GM10266 (cell line): ENCODE data around the gene FHOD3.

Experiments used
- DNase-seq: peaks from one replicate; pipeline ENCODE4 v3.0.0; 2012; ENCODE audit errors: extremely low spot score
- TF ChIP-seq, protein P1 (sequence below): IDR thresholded peaks from 2 replicates; pipeline ENCODE4 v1.5.1; 2012; ENCODE audit warnings: mild to moderate bottlenecking, low read depth; ENCODE audit not compliant: control insufficient read depth, insufficient read depth; ENCODE audit errors: missing control alignments

Gene FHOD3

DNA sequence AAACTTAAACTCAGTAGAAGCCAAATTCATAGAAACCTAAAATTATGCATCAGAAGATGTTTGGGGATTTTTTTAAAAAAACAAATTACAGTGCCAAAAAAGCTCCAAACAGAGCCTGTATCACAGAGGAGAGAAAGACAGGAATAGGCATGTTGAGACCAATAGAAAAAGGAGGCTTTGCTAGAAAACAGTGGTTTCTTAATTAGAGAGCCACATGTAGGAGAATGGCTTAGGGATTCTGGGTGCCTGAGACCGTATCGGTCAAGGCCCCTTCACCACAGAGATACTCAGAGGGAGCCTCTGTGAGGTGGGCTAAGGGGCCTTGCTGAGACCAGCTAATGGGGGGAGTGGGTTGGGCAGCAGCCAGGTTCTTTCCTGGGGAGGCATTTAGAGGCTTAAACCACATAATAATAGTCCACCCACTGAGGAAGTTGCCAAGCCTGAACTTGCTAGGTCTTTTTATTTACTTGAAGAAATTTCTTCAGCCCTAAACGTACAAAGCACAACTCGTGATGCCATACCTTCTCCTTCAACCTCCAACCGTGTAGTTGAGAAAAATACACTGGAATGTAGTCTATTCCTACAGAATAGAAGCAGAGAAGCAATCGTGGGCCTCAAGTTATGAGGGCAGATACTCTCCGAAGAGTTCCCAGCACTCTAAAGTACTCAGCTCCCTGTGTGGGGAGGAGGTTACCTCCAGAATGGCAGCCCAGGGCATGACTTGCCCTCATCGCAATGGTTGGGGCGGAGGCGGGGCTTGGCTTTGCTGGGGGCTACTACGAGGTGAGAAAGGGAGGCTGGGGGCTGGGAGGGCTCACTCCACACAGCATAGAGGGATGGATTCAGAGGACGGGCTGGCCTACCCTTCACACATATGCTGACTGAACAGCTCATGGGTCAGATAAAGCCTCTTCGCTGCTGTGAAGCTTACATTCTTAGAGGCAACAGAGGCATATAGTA is 293.4 kb downstream of the FHOD3 start:
- DNase-seq, result no peak
- TF ChIP-seq, protein P1, sequence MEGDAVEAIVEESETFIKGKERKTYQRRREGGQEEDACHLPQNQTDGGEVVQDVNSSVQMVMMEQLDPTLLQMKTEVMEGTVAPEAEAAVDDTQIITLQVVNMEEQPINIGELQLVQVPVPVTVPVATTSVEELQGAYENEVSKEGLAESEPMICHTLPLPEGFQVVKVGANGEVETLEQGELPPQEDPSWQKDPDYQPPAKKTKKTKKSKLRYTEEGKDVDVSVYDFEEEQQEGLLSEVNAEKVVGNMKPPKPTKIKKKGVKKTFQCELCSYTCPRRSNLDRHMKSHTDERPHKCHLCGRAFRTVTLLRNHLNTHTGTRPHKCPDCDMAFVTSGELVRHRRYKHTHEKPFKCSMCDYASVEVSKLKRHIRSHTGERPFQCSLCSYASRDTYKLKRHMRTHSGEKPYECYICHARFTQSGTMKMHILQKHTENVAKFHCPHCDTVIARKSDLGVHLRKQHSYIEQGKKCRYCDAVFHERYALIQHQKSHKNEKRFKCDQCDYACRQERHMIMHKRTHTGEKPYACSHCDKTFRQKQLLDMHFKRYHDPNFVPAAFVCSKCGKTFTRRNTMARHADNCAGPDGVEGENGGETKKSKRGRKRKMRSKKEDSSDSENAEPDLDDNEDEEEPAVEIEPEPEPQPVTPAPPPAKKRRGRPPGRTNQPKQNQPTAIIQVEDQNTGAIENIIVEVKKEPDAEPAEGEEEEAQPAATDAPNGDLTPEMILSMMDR, result no peak

DNA sequence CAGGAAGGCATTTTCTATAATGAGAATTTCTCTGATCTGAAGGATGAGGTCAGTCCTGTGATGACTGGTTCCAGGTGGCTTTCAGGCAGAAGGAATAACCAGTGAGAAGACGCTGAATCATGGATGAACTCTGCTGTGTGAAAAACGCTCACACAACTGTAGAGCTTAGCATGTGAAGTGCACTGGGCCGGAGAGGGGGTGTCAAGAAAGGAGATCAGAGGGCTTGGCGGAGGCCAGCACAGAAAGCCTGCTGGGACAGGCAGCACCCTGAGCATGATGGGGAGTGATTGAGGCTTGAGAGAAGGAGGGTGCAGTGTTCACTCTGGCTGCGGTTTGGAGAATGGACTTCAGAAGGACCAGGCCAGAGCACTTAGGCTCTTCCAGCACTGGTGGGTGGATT is 294.8 kb downstream of the FHOD3 start:
- no peak for DNase-seq

DNA sequence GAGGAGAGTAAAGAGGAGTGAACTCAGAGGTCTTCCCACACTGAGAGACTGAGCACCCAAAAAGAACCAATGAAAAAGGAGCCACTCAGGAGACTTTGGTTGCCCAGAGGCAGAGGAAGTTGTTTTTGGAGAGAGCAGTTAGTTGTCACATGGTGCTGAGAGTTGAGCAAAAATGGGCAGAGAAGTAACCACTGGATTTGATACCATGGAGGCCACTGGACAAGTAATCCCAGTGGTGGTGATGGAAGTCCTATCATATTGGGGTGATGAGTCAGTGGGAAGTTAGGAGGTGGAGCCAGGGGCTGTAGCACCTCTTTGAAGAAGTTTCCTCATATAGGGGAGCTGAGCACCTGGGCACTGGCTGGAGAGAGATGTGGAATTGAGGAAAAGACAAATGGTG is 295.5 kb downstream of the FHOD3 start:
- TF ChIP-seq, protein P1, result no peak
- no peak for DNase-seq

More for the DNA sequence above, 294.8 kb downstream of the FHOD3 start:
- TF ChIP-seq, protein P1, result no peak

DNA sequence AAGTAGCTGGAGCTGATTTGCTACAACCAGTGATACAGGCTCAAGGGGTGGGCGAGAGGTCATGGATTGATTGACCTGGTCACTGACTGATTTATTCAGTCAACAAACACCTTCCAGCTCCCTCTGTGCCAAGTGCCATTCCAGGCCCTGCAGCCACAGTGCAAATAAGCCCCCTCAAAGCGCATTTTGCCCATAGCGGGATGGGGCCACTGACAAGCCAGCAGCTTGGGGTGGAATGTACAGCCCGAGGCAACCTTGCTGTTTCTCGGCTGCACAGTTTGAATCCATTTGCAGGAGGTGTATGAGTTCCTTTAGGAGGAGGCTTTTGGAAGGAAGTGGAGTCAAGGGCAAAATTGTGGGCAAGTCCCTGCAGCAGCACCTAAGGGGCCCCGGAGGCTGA is 296.1 kb downstream of the FHOD3 start:
- DNase-seq, result no peak
- TF ChIP-seq, protein P1, result no peak

DNA sequence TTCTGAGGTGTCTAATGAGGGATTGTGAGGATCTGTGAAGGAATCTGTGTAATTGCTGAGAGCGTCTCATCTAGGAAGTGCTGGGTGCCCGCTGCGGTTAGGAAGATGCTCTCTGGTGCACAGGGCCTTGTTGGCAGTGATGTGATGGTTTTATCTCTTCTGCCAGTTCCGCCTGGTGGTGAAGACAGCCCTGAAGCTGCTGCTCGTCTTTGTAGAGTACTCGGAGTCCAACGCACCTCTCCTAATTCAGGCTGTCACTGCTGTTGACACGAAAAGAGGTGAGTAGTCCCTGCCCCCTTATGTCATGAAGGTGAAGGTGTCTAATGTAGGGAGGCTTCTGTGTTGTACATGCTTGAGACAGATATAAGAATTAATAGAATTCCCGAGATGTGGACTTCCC is 297.1 kb downstream of the FHOD3 start:
- TF ChIP-seq, protein P1, result no peak
- DNase-seq, result no peak

DNA sequence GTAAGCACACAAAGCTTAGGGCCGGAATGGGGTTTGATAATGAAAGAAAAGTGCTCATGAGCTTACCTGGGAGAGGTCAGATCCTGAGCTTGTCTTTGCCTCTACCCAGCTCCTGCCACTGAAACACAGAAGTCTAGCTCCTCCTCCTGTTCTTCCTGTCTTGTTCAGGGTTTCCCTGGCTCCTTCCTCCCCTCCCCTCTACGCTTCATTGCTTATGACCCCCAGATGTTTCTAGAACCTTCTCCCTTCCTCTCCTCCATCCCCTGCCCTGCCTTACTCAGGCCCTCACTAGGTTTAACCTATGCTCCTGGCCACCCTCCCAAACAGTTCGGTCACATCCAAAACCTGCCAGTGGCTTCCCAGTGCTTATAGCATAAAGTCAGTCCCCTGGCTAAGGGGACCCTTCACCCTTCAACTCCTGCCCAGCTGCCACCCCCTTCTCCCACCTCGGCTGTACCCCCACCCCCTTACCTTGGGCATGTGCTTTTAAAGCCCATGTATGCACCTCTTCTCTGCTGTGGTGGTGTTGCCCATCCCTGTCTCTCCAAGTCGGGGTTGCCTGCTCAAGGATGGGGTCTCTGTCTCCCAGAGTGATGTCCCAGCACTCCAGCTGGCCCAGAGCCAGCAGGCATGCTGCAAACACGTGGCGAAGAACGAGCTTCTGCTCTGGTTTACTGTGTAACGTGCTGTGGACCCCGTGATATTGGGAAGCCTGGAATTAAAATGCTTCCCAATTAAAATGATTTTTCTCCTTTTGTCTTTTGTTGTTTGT is 297.7 kb downstream of the FHOD3 start:
- no peak for DNase-seq
- TF ChIP-seq, protein P1, result no peak
